ENCODE results near the gene ARHGAP10.

The ARHGAP10 gene

GRCh38 chr4:148053298-148054003 is 321.6 kb downstream of the ARHGAP10 start:
- no peak for DNase-seq

- DNase-seq, result no peak
Observed at GRCh38 chr4:148054275-148054674, 322.4 kb downstream of the ARHGAP10 start.

GRCh38 chr4:148055844-148056243 is 324.0 kb downstream of the ARHGAP10 start:
- DNase-seq, result no peak

GRCh38 chr4:148056879-148057278 is 325.0 kb downstream of the ARHGAP10 start:
- peak; percentile 36 for DNase-seq

- DNase-seq, result no peak
Observed at GRCh38 chr4:148057516-148057915, 325.6 kb downstream of the ARHGAP10 start.

- peak; percentile 50 for DNase-seq
Observed at GRCh38 chr4:148057984-148058859, 326.3 kb downstream of the ARHGAP10 start.

GRCh38 chr4:148059617-148060180 is 327.8 kb downstream of the ARHGAP10 start:
- no peak for DNase-seq

GRCh38 chr4:148060264-148061140 is 328.6 kb downstream of the ARHGAP10 start:
- DNase-seq, result no peak

- no peak for DNase-seq
Observed at GRCh38 chr4:148061141-148061481, 329.2 kb downstream of the ARHGAP10 start.

- no peak for DNase-seq
Observed at GRCh38 chr4:148061795-148062194, 329.9 kb downstream of the ARHGAP10 start.

- DNase-seq, result no peak
Observed at GRCh38 chr4:148062301-148062950, 330.5 kb downstream of the ARHGAP10 start.

- DNase-seq, result no peak
Observed at GRCh38 chr4:148064451-148064850, 332.6 kb downstream of the ARHGAP10 start.

- no peak for DNase-seq
Observed at GRCh38 chr4:148065075-148065474, 333.2 kb downstream of the ARHGAP10 start.

GRCh38 chr4:148067301-148067916 is 335.5 kb downstream of the ARHGAP10 start:
- no peak for DNase-seq

GRCh38 chr4:148068065-148068911 is 336.4 kb downstream of the ARHGAP10 start:
- no peak for DNase-seq

GRCh38 chr4:148069086-148069894 is 337.4 kb downstream of the ARHGAP10 start:
- DNase-seq, result no peak

GRCh38 chr4:148069895-148070178 is 337.9 kb downstream of the ARHGAP10 start:
- no peak for DNase-seq

- DNase-seq, result no peak
Observed at GRCh38 chr4:148071009-148071408, 339.1 kb downstream of the ARHGAP10 start.

GRCh38 chr4:148072789-148073188 is 340.9 kb downstream of the ARHGAP10 start:
- no peak for DNase-seq

- no peak for DNase-seq
Observed at GRCh38 chr4:148073349-148073748, 341.5 kb downstream of the ARHGAP10 start.

Measured in midbrain (tissue), 1 donor.